A549 (cell line): ENCODE data around the gene APC2. TPM values are rescaled to one million over a fixed set of nuclear protein-coding genes. Genes with fewer than 3 reads are reported as not detected.
"Not testable (repeated sequence)": the region's sequence is repeated elsewhere in the genome, so short reads cannot be mapped to it uniquely, and the experiment has no call there.

Source experiments
- ATAC-seq, 2 experiments: fragments of 200-7000 bp in 1 of 2; fragments of >200 bp in 1 of 2; cut with Nextera tagmentation in 1 of 2; cut with Tn5 transposase in 1 of 2; 3 replicates each; pipeline versions ENCODE4 v1.8.0 to v1.9.1; 2018 to 2020; ENCODE audit warnings: mild to moderate bottlenecking in 1 of 2, moderate library complexity in 1 of 2
- CTCF ChIA-PET: fragments of 300-600 bp; sonication (Branson Sonifier 250); formaldehyde crosslinking; extraction: SDS; loops from one replicate; lab custom pipeline; 2021; ENCODE audit warnings: antibody characterized with exemption, inconsistent platforms; lab: Yijun Ruan, JAX
- POLR2A ChIA-PET: fragments of 350-600 bp; formaldehyde crosslinking; extraction: SDS; loops from one replicate; lab custom pipeline; 2021; ENCODE audit warnings: antibody characterized with exemption, inconsistent platforms; lab: Yijun Ruan, JAX
- DNase-seq, 2 experiments: peaks; one replicate each; pipeline versions ENCODE4 v3.0.0 to v3.0.0-alpha.2; 2011 to 2016; ENCODE audit warnings: low read depth in 1 of 2, low spot score in 1 of 2
- FAIRE-seq: peaks from 2 replicates; lab custom pipeline; 2011; peaks lifted over from hg19 to GRCh38; lab: Jason Lieb, UNC
- H3K27ac ChIP-seq, 2 experiments: fragments of >200 bp; sonication (Bioruptor Twin); formaldehyde crosslinking; 3 replicates each; pipeline ENCODE4 v1.5.1; 2016 to 2017
- H3K4me1 ChIP-seq: fragments of >200 bp; sonication (Bioruptor Twin); formaldehyde crosslinking; 3 replicates; pipeline ENCODE4 v1.6.1; 2016
- H3K4me2 ChIP-seq: fragments of >200 bp; sonication (Bioruptor Twin); formaldehyde crosslinking; 3 replicates; pipeline ENCODE4 v1.6.1; 2016
- H3K4me3 ChIP-seq: fragments of >200 bp; sonication (Bioruptor Twin); formaldehyde crosslinking; 3 replicates; pipeline ENCODE4 v1.5.1; 2016
- H3K9me3 ChIP-seq: fragments of >200 bp; sonication (Bioruptor Twin); formaldehyde crosslinking; 3 replicates; pipeline ENCODE4 v1.6.1; 2016
- BCL3 ChIP-seq: fragments of >200 bp; sonication (Bioruptor Twin); formaldehyde crosslinking; IDR thresholded peaks from 3 replicates; pipeline ENCODE4 v1.6.1; 2016
- CBX2 ChIP-seq: fragments of 200-600 bp; sonication (generic); IDR thresholded peaks from 2 replicates; pipeline ENCODE4 v1.6.1; 2016; ENCODE audit warnings: low read depth, mild to moderate bottlenecking, borderline replicate concordance
- CEBPB ChIP-seq, 2 experiments: fragments of >200 bp in 1 of 2; sonication (Bioruptor Twin) in 1 of 2; formaldehyde crosslinking in 1 of 2; IDR thresholded peaks; 2 replicates each; pipeline ENCODE4 v1.6.1; 2012 to 2016
- EHF ChIP-seq: fragments of 250-450 bp; sonication (Bioruptor Pico); IDR thresholded peaks from 2 replicates; pipeline ENCODE4 v1.5.0; 2020; ENCODE audit warnings: mild to moderate bottlenecking
- FOSB ChIP-seq: fragments of 250-450 bp; sonication (Bioruptor Pico); IDR thresholded peaks from 2 replicates; pipeline ENCODE4 v1.5.0; 2020; ENCODE audit warnings: mild to moderate bottlenecking, moderate library complexity
- FOSL2 ChIP-seq, 2 experiments: fragments of 450-650 bp in 1 of 2; fragments of >200 bp in 1 of 2; sonication (Bioruptor Twin) in 1 of 2; formaldehyde crosslinking; IDR thresholded peaks; 2 replicates each; pipeline versions ENCODE4 v1.5.0 to v1.6.1; 2016 to 2020; ENCODE audit warnings: mild to moderate bottlenecking in 1 of 2, moderate library complexity in 1 of 2
- FOXS1 ChIP-seq: fragments of 250-450 bp; sonication (Bioruptor Pico); IDR thresholded peaks from 2 replicates; pipeline ENCODE4 v1.5.0; 2020; ENCODE audit warnings: mild to moderate bottlenecking, moderate library complexity
- HMGXB4 ChIP-seq: fragments of 250-450 bp; sonication (Bioruptor Pico); IDR thresholded peaks from 2 replicates; pipeline ENCODE4 v1.5.0; 2021; ENCODE audit warnings: mild to moderate bottlenecking, moderate library complexity, borderline replicate concordance
- JUNB ChIP-seq: fragments of >200 bp; sonication (Bioruptor Twin); formaldehyde crosslinking; IDR thresholded peaks from 2 replicates; pipeline ENCODE4 v1.6.1; 2016
- MYC ChIP-seq: IDR thresholded peaks from 2 replicates; pipeline ENCODE4 v1.6.1; 2012; ENCODE audit warnings: mild to moderate bottlenecking, inconsistent platforms, low read length, improper control_type of control experiment, borderline replicate concordance
- NPAS2 ChIP-seq: fragments of 250-450 bp; sonication (Bioruptor Pico); IDR thresholded peaks from 2 replicates; pipeline ENCODE4 v1.8.0; 2022; ENCODE audit warnings: mild to moderate bottlenecking, moderate library complexity, borderline replicate concordance
- NR3C1 ChIP-seq: fragments of >200 bp; sonication (Bioruptor Twin); formaldehyde crosslinking; IDR thresholded peaks from 3 replicates; pipeline ENCODE4 v1.6.1; 2017
- POLR2A ChIP-seq: IDR thresholded peaks from 2 replicates; pipeline ENCODE4 v1.6.1; 2012; ENCODE audit warnings: mild to moderate bottlenecking, low read length
- POLR2AphosphoS2 ChIP-seq: conservative IDR thresholded peaks from 2 replicates; pipeline ENCODE4 v1.6.1; 2012; ENCODE audit warnings: low read length, improper control_type of control experiment, inconsistent platforms
- RAD21 ChIP-seq, 2 experiments: fragments of >200 bp in 1 of 2; sonication (Bioruptor Twin) in 1 of 2; formaldehyde crosslinking in 1 of 2; IDR thresholded peaks in 1 of 2; conservative IDR thresholded peaks in 1 of 2; 2 replicates in 1 of 2; 3 replicates in 1 of 2; pipeline ENCODE4 v1.6.1; 2012 to 2018; ENCODE audit warnings: inconsistent platforms in 1 of 2
- RCOR1 ChIP-seq: fragments of 150-350 bp; IDR thresholded peaks from 2 replicates; pipeline ENCODE4 v1.6.1; 2014; ENCODE audit warnings: antibody characterized with exemption, low read length, low read depth
- REST ChIP-seq: fragments of 200-600 bp; sonication (generic); IDR thresholded peaks from 2 replicates; pipeline ENCODE4 v1.6.1; 2016; ENCODE audit warnings: antibody characterized with exemption, mild to moderate bottlenecking, moderate library complexity
- SMC3 ChIP-seq: fragments of >200 bp; sonication (Bioruptor Twin); formaldehyde crosslinking; IDR thresholded peaks from 3 replicates; pipeline ENCODE4 v1.6.1; 2018; ENCODE audit warnings: inconsistent platforms
- USF2 ChIP-seq: fragments of 450-650 bp; IDR thresholded peaks from 2 replicates; pipeline ENCODE4 v1.6.1; 2014; ENCODE audit warnings: antibody characterized with exemption
- ZC3H11A ChIP-seq: fragments of 450-650 bp; IDR thresholded peaks from 2 replicates; pipeline ENCODE4 v1.6.1; 2014; ENCODE audit warnings: antibody characterized with exemption, mild to moderate bottlenecking
- ZSCAN20 ChIP-seq: fragments of 250-450 bp; sonication (Bioruptor Pico); IDR thresholded peaks from 2 replicates; pipeline ENCODE4 v1.8.0; 2022; ENCODE audit warnings: mild to moderate bottlenecking, moderate library complexity
- WGBS: methylation state at CpG from one replicate; pipeline ENCODE4 v1.1.6; 2017; ENCODE audit errors: missing lambda C conversion rate; 5-methylcytosine and 5-hydroxymethylcytosine counted together
- polyA plus RNA-seq, 4 experiments: library from polyadenylated mRNA; depleted of rRNA in 3 of 4; stranded (reverse); fragments of >200 nt; fragmentation: RNase III in 1 of 4; extraction: RNeasy Plus Mini Kit Qiagen cat#74134 plus additional on column Dnase treatment in 1 of 4; gene quantifications; 2 replicates in 3 of 4; 3 replicates in 1 of 4; pipeline ENCODE4 v1.2.3, GENCODE V29; 2011 to 2017

Gene APC2
- polyA plus RNA-seq, 2 of the 4 experiments (the other 2 are of a cell fraction) = 0.36 to 1.6 TPM

GRCh38 chr19:1418496-1418775 is 31.5 kb upstream of the APC2 start:
- no peak for FAIRE-seq
- Histone ChIP-seq H3K27ac (no peak overlapping the region), H3K4me3 (no peak overlapping the region), H3K4me2 (no peak overlapping the region), H3K9me3 (no peaks in the 10 kb centered on the region), H3K4me1 (peaks cover 10% of the 10 kb centered on the region)
- ChIA-PET CTCF (interaction anchor here (1.7 kb wide), 1 partner anchor 27 kb away, joined by 4 read pairs; no protein-coding TSS in a partner anchor), POLR2A (no interaction called here)
- no peak for ATAC-seq
- WGBS = 93% methylated on average over 12 of the region's 13 CpGs
- DNase-seq = no peak
- TF ChIP-seq CEBPB (IDR thresholded peaks at IDR 0.05) (no peak), FOSL2 (IDR thresholded peaks at IDR 0.05) (no peak), FOSL2 (CRISPR knock-in tag; IDR thresholded peaks at IDR 0.05) (no peak), POLR2AphosphoS2 (no peak), USF2 (no peak), RAD21 (conservative IDR thresholded peaks at IDR 0.05 in 1 of 2, IDR thresholded peaks at IDR 0.05 in 1 of 2) (no peak), RCOR1 (no peak), FOXS1 (CRISPR knock-in tag) (no peak), NR3C1 (no peak), BCL3 (no peak), NPAS2 (CRISPR knock-in tag) (no peak)

- CTCF ChIA-PET = interaction anchor here (1.2 to 1.7 kb wide), 2 partner anchors 13 to 27 kb away, joined by 4 read pairs; no protein-coding TSS in a partner anchor
- TF ChIP-seq ZC3H11A (no peak), CEBPB (IDR thresholded peaks at IDR 0.05) (no peak), CBX2 (no peak), SMC3 (no peak), MYC (no peak), FOSB (CRISPR knock-in tag) (no peak), EHF (CRISPR knock-in tag) (no peak), HMGXB4 (CRISPR knock-in tag) (no peak), REST (no peak), JUNB (no peak), POLR2A (no peak), FOSL2 (IDR thresholded peaks at IDR 0.05) (no peak), FOSL2 (CRISPR knock-in tag; IDR thresholded peaks at IDR 0.05) (no peak), NR3C1 (no peak), ZSCAN20 (no peak)
- Histone ChIP-seq H3K9me3 (no peaks in the 10 kb centered on the region), H3K4me2 (no peak overlapping the region), H3K4me3 (no peak overlapping the region), H3K27ac (no peak overlapping the region), H3K4me1 (peaks cover 10% of the 10 kb centered on the region)
- no peak for ATAC-seq
- DNase-seq = no peak
- 93% methylated on average over 16 of the region's 21 CpGs for WGBS
- POLR2A ChIA-PET = no interaction called here
- FAIRE-seq = no peak
Measured at GRCh38 chr19:1418951-1419738, 30.8 kb upstream of the APC2 start.

- FAIRE-seq = not testable (repeated sequence)
- CTCF ChIA-PET = interaction anchor here (1.0 to 1.7 kb wide), 4 partner anchors 11 to 26 kb away, joined by 3 to 5 read pairs (median 4); partner anchors contain the start of gene RPS15
Measured at GRCh38 chr19:1420085-1420484, 29.8 kb upstream of the APC2 start.

More at GRCh38 chr19:1420085-1420484, 29.8 kb upstream of the APC2 start:
- WGBS = 97% methylated on average over 17 of the region's 43 CpGs
- H3K4me3 ChIP-seq, H3K27ac ChIP-seq, H3K4me1 ChIP-seq, ATAC-seq, H3K4me2 ChIP-seq, H3K9me3 ChIP-seq, DNase-seq, POLR2A ChIA-PET: not testable (repeated sequence)
